ENCODE results near the gene PCDH9.

The PCDH9 gene

DNA sequence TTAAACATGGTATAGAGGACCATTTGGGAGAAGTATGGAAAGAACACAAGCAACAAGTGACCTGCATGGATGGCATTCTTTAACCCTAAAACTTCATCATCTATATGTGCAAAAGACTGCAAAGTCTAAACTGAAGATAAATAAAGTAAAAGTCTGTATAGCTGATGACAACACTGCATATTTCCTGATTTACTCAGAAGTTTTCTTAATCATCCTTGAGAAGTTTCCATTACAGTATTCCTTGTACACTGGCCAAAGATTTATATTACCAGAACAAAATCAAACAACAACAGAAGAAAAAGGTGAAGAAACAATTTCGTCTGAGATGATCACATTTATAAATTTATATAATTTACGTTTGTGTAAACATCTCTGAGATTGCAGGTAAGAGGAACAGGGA is 805.7 kb downstream of the PCDH9 start:
- Histone ChIP-seq H4K8ac (ENCODE audit: low read depth, low read length) (no peak overlapping the region), H3K23ac (ENCODE audit: low read length) (no peak overlapping the region), H3K4me1 (ENCODE audit: control insufficient read depth, low read depth, low read length) (no peaks in the 10 kb centered on the region), H3K79me1 (ENCODE audit: low read length) (no peaks in the 10 kb centered on the region), H3K27me3 (ENCODE audit: insufficient read depth, low read length, poor library complexity) (no peaks in the 10 kb centered on the region), H2AK5ac (ENCODE audit: low read length) (no peak overlapping the region), H2BK5ac (ENCODE audit: low read length) (no peak overlapping the region), H4K5ac (ENCODE audit: low read length) (no peak overlapping the region), H3K79me2 (ENCODE audit: control insufficient read depth, insufficient read depth, low read length) (no peaks in the 10 kb centered on the region), H3K56ac (ENCODE audit: low read length) (no peak overlapping the region), H3K18ac (ENCODE audit: low read length) (no peak overlapping the region), H3K9ac (ENCODE audit: low read length) (no peak overlapping the region), H2BK120ac (ENCODE audit: low read depth, low read length) (no peak overlapping the region), H3K4me3 (ENCODE audit: low read length) (no peak overlapping the region), H3K4ac (ENCODE audit: low read depth, low read length) (no peak overlapping the region), H3K27ac (ENCODE audit: low read depth, low read length) (no peak overlapping the region), H3K36me3 (ENCODE audit: control insufficient read depth, insufficient read depth, low read length) (no peaks in the 10 kb centered on the region), H3K4me2 (ENCODE audit: low read length) (no peak overlapping the region), H2BK15ac (replicated peaks; ENCODE audit: low read depth) (no peak overlapping the region)
- WGBS (ENCODE audit: extremely low coverage, insufficient coverage, low lambda C conversion rate): no CpG with 5 or more reads among the region's 2 CpGs
- DNase-seq: no peak

DNA sequence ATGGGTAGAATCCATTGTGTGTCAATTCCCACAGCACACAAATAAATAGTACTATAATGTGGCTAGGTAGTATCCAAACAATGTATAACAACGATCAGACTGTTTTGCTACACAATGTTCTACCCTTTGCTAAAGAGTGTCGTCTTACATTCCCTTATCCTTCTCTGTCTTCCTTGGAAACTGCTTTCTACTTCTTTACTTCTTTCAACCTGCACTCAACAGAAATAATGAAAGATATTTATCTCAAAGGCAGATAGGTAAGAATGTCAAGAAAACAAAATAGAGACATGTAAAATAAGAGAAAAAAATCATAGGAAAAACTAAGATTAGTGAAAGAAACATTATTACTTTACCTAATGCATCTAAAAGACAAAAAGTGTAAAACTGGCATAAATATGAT is 814.7 kb downstream of the PCDH9 start:
- no peak overlapping the region for H3K56ac ChIP-seq (ENCODE audit: low read length)
- WGBS (ENCODE audit: extremely low coverage, insufficient coverage, low lambda C conversion rate): no CpG with 5 or more reads among the region's 2 CpGs
- H3K79me2 ChIP-seq (ENCODE audit: control insufficient read depth, insufficient read depth, low read length): no peaks in the 10 kb centered on the region
- H3K4me3 ChIP-seq (ENCODE audit: low read length): no peak overlapping the region
- no peak overlapping the region for H3K4me2 ChIP-seq (ENCODE audit: low read length)
- H2BK15ac ChIP-seq (replicated peaks; ENCODE audit: low read depth): no peak overlapping the region
- no peak overlapping the region for H3K18ac ChIP-seq (ENCODE audit: low read length)
- H3K4me1 ChIP-seq (ENCODE audit: control insufficient read depth, low read depth, low read length): no peaks in the 10 kb centered on the region
- H3K79me1 ChIP-seq (ENCODE audit: low read length): no peaks in the 10 kb centered on the region
- H3K27me3 ChIP-seq (ENCODE audit: insufficient read depth, low read length, poor library complexity): no peaks in the 10 kb centered on the region
- H3K9ac ChIP-seq (ENCODE audit: low read length): no peak overlapping the region
- no peak overlapping the region for H2AK5ac ChIP-seq (ENCODE audit: low read length)
- no peak overlapping the region for H4K5ac ChIP-seq (ENCODE audit: low read length)
- no peak overlapping the region for H3K23ac ChIP-seq (ENCODE audit: low read length)
- H3K36me3 ChIP-seq (ENCODE audit: control insufficient read depth, insufficient read depth, low read length): no peaks in the 10 kb centered on the region
- H3K4ac ChIP-seq (ENCODE audit: low read depth, low read length): no peak overlapping the region
- no peak overlapping the region for H3K27ac ChIP-seq (ENCODE audit: low read depth, low read length)
- no peak overlapping the region for H2BK120ac ChIP-seq (ENCODE audit: low read depth, low read length)
- no peak overlapping the region for H4K8ac ChIP-seq (ENCODE audit: low read depth, low read length)
- no peak overlapping the region for H2BK5ac ChIP-seq (ENCODE audit: low read length)
- no peak for DNase-seq

DNA sequence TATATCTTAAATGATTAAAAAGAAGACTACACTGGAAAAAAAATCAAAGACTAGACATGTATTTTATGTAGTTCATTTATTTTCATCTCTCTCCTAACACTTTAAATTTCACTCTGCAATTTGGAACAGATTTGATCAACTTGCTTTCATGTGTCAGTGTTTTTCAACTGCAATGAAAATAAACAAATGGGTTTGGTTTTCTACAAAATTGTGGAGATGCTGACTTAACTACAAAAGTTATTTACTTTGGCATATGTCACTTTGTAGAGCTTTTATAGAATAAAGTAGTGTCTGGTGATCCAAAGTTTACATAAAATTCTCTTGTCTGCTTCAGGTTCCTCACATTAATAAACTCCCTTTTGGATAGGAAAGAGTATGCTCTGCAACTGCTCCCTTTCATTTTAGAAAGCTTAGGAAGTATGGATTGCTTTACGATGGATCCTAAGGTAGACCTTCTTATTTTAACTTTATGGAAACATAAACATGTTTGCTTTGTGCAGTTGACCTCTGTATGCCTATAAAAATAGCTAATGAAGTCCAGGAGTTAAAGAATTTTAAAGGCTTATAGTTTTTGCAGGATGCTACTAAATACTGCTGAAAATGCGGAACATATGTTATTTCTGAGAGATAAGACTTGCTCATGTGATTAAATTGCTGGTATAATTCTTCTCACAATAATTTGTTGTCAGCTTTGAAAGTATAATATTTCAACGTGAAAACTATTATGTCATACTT is 815.9 kb downstream of the PCDH9 start:
- H3K36me3 ChIP-seq (ENCODE audit: control insufficient read depth, insufficient read depth, low read length): no peaks in the 10 kb centered on the region
- no peak overlapping the region for H3K18ac ChIP-seq (ENCODE audit: low read length)
- H3K79me2 ChIP-seq (ENCODE audit: control insufficient read depth, insufficient read depth, low read length): no peaks in the 10 kb centered on the region
- H3K27me3 ChIP-seq (ENCODE audit: insufficient read depth, low read length, poor library complexity): no peaks in the 10 kb centered on the region
- no peak overlapping the region for H4K5ac ChIP-seq (ENCODE audit: low read length)
- no peak overlapping the region for H3K4me3 ChIP-seq (ENCODE audit: low read length)
- no peak for DNase-seq
- no peak overlapping the region for H2BK5ac ChIP-seq (ENCODE audit: low read length)
- no peak overlapping the region for H3K9ac ChIP-seq (ENCODE audit: low read length)
- H3K23ac ChIP-seq (ENCODE audit: low read length): no peak overlapping the region
- H3K4me2 ChIP-seq (ENCODE audit: low read length): no peak overlapping the region
- H3K27ac ChIP-seq (ENCODE audit: low read depth, low read length): no peak overlapping the region
- H2BK120ac ChIP-seq (ENCODE audit: low read depth, low read length): no peak overlapping the region
- no peak overlapping the region for H4K8ac ChIP-seq (ENCODE audit: low read depth, low read length)
- no peak overlapping the region for H2BK15ac ChIP-seq (replicated peaks; ENCODE audit: low read depth)
- no peak overlapping the region for H3K56ac ChIP-seq (ENCODE audit: low read length)
- WGBS (ENCODE audit: extremely low coverage, insufficient coverage, low lambda C conversion rate): no CpG with 5 or more reads among the region's 3 CpGs
- no peak overlapping the region for H3K4ac ChIP-seq (ENCODE audit: low read depth, low read length)
- H3K4me1 ChIP-seq (ENCODE audit: control insufficient read depth, low read depth, low read length): no peaks in the 10 kb centered on the region
- H3K79me1 ChIP-seq (ENCODE audit: low read length): no peaks in the 10 kb centered on the region
- no peak overlapping the region for H2AK5ac ChIP-seq (ENCODE audit: low read length)

DNA sequence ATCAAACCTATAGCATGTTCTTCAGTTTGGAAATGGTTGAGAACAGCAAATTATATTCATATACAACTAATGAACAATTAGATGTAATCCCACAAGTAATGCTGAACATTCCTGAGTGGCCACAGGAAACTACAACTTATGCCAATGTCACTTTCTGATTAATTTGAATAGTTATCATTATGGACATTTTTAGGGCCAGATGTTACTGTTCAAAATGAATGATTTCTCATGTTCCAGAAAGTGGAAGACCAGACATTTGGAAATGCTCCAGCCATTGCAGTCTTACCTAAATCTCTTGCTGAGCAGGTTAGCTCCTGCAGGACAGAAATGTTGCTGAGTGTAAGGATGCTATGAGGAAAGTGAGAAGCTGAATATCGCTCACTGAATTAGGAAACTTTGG is 819.8 kb downstream of the PCDH9 start:
- Histone ChIP-seq H2BK120ac (ENCODE audit: low read depth, low read length) (no peak overlapping the region), H3K27me3 (ENCODE audit: insufficient read depth, low read length, poor library complexity) (no peaks in the 10 kb centered on the region), H3K56ac (ENCODE audit: low read length) (no peak overlapping the region), H4K5ac (ENCODE audit: low read length) (no peak overlapping the region), H2BK5ac (ENCODE audit: low read length) (no peak overlapping the region), H3K4me1 (ENCODE audit: control insufficient read depth, low read depth, low read length) (no peaks in the 10 kb centered on the region), H3K4me3 (ENCODE audit: low read length) (no peak overlapping the region), H3K9ac (ENCODE audit: low read length) (no peak overlapping the region), H2BK15ac (replicated peaks; ENCODE audit: low read depth) (no peak overlapping the region), H2AK5ac (ENCODE audit: low read length) (no peak overlapping the region), H3K36me3 (ENCODE audit: control insufficient read depth, insufficient read depth, low read length) (no peaks in the 10 kb centered on the region), H3K27ac (ENCODE audit: low read depth, low read length) (no peak overlapping the region), H3K4me2 (ENCODE audit: low read length) (no peak overlapping the region), H3K79me2 (ENCODE audit: control insufficient read depth, insufficient read depth, low read length) (no peaks in the 10 kb centered on the region), H3K79me1 (ENCODE audit: low read length) (no peaks in the 10 kb centered on the region), H3K18ac (ENCODE audit: low read length) (no peak overlapping the region), H4K8ac (ENCODE audit: low read depth, low read length) (no peak overlapping the region), H3K23ac (ENCODE audit: low read length) (no peak overlapping the region), H3K4ac (ENCODE audit: low read depth, low read length) (no peak overlapping the region)
- WGBS (ENCODE audit: extremely low coverage, insufficient coverage, low lambda C conversion rate): no CpG with 5 or more reads among the region's 1 CpG
- no peak for DNase-seq

DNA sequence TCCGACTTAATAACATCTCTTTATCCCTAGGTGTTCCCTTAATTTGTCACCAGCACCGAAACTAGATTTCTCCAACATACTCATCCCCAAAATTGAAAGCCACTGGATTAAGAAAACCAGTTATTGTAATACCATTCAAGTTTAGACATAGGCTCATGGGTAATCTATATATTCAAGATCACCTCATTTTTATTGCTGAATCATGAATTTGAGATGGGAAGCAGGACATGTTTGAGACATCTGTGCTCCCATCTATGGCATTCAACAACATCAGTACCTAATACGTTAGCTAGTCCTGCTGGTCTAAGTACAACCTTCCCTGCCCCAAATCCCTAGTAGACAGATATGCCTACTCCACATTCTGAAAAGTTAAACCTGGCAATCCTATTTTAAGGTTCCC is 820.6 kb downstream of the PCDH9 start:
- Histone ChIP-seq H4K8ac (ENCODE audit: low read depth, low read length) (no peak overlapping the region), H3K27ac (ENCODE audit: low read depth, low read length) (no peak overlapping the region), H3K4ac (ENCODE audit: low read depth, low read length) (no peak overlapping the region), H2BK5ac (ENCODE audit: low read length) (no peak overlapping the region), H2BK15ac (replicated peaks; ENCODE audit: low read depth) (no peak overlapping the region), H3K79me2 (ENCODE audit: control insufficient read depth, insufficient read depth, low read length) (no peaks in the 10 kb centered on the region), H2BK120ac (ENCODE audit: low read depth, low read length) (no peak overlapping the region), H3K56ac (ENCODE audit: low read length) (no peak overlapping the region), H3K9ac (ENCODE audit: low read length) (no peak overlapping the region), H3K18ac (ENCODE audit: low read length) (no peak overlapping the region), H3K23ac (ENCODE audit: low read length) (no peak overlapping the region), H3K4me1 (ENCODE audit: control insufficient read depth, low read depth, low read length) (no peaks in the 10 kb centered on the region), H3K79me1 (ENCODE audit: low read length) (no peaks in the 10 kb centered on the region), H3K27me3 (ENCODE audit: insufficient read depth, low read length, poor library complexity) (no peaks in the 10 kb centered on the region), H4K5ac (ENCODE audit: low read length) (no peak overlapping the region), H3K4me3 (ENCODE audit: low read length) (no peak overlapping the region), H3K4me2 (ENCODE audit: low read length) (no peak overlapping the region), H3K36me3 (ENCODE audit: control insufficient read depth, insufficient read depth, low read length) (no peaks in the 10 kb centered on the region), H2AK5ac (ENCODE audit: low read length) (no peak overlapping the region)
- WGBS (ENCODE audit: extremely low coverage, insufficient coverage, low lambda C conversion rate): no CpG with 5 or more reads among the region's 3 CpGs
- DNase-seq: no peak

DNA sequence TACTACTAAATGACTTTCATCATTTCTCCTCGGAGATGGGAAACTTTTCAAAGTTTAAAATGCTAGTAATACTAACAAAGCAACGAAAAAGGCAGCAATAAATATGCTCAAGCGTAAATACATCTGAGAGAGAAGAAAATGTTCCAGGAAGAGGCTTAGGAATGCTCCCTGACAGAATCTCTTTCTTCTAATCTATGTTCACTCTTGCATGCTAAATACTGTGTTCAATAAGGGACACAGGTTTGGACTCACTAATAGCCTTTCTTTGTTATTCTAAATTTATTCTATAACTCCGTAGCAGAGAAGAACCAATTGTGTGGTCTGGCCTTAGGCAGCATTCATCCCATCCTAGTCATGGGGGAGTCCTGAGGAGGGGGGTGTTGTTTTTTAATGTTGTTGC is 823.0 kb downstream of the PCDH9 start:
- Histone ChIP-seq H3K9ac (ENCODE audit: low read length) (no peak overlapping the region), H3K79me2 (ENCODE audit: control insufficient read depth, insufficient read depth, low read length) (no peaks in the 10 kb centered on the region), H4K5ac (ENCODE audit: low read length) (no peak overlapping the region), H3K18ac (ENCODE audit: low read length) (no peak overlapping the region), H2BK5ac (ENCODE audit: low read length) (no peak overlapping the region), H2AK5ac (ENCODE audit: low read length) (no peak overlapping the region), H3K36me3 (ENCODE audit: control insufficient read depth, insufficient read depth, low read length) (no peaks in the 10 kb centered on the region), H2BK15ac (replicated peaks; ENCODE audit: low read depth) (no peak overlapping the region), H4K8ac (ENCODE audit: low read depth, low read length) (no peak overlapping the region), H3K4ac (ENCODE audit: low read depth, low read length) (no peak overlapping the region), H2BK120ac (ENCODE audit: low read depth, low read length) (no peak overlapping the region), H3K27ac (ENCODE audit: low read depth, low read length) (no peak overlapping the region), H3K27me3 (ENCODE audit: insufficient read depth, low read length, poor library complexity) (no peaks in the 10 kb centered on the region), H3K4me3 (ENCODE audit: low read length) (no peak overlapping the region), H3K4me1 (ENCODE audit: control insufficient read depth, low read depth, low read length) (no peaks in the 10 kb centered on the region), H3K56ac (ENCODE audit: low read length) (no peak overlapping the region), H3K4me2 (ENCODE audit: low read length) (no peak overlapping the region), H3K79me1 (ENCODE audit: low read length) (no peaks in the 10 kb centered on the region), H3K23ac (ENCODE audit: low read length) (no peak overlapping the region)
- no peak for DNase-seq
- WGBS (ENCODE audit: extremely low coverage, insufficient coverage, low lambda C conversion rate): no CpG with 5 or more reads among the region's 4 CpGs
